ENCODE measurements around the gene ATXN7L2.

GRCh38 chr1:109484519-109484975 is 842 bp downstream of the ATXN7L2 start:
- TF ChIP-seq, protein P1, sequence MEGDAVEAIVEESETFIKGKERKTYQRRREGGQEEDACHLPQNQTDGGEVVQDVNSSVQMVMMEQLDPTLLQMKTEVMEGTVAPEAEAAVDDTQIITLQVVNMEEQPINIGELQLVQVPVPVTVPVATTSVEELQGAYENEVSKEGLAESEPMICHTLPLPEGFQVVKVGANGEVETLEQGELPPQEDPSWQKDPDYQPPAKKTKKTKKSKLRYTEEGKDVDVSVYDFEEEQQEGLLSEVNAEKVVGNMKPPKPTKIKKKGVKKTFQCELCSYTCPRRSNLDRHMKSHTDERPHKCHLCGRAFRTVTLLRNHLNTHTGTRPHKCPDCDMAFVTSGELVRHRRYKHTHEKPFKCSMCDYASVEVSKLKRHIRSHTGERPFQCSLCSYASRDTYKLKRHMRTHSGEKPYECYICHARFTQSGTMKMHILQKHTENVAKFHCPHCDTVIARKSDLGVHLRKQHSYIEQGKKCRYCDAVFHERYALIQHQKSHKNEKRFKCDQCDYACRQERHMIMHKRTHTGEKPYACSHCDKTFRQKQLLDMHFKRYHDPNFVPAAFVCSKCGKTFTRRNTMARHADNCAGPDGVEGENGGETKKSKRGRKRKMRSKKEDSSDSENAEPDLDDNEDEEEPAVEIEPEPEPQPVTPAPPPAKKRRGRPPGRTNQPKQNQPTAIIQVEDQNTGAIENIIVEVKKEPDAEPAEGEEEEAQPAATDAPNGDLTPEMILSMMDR (IDR thresholded peaks at IDR 0.05; ENCODE audit: low read depth, low read length) = no peak
- no peak for TF ChIP-seq POLR2A (IDR thresholded peaks at IDR 0.05; ENCODE audit: extremely low read depth, insufficient read length)
